CD14-positive monocyte (primary cell): ENCODE data around the gene ANXA10. TPM values are rescaled to one million over a fixed set of nuclear protein-coding genes. Genes with fewer than 3 reads are reported as not detected.

Experiments
- DNase-seq, 3 donors: peaks; one replicate each; pipeline ENCODE4 v3.0.0-alpha.2; 2011 to 2022
- H2AFZ ChIP-seq: 2 replicates; pipeline ENCODE4 v1.6.0; 2012; ENCODE audit warnings: mild to moderate bottlenecking, low read depth, low read length, inconsistent platforms; ENCODE audit not compliant: insufficient read depth, poor library complexity, severe bottlenecking
- H3K27ac ChIP-seq, 2 donors: 1 replicate in 1 of 2; 2 replicates in 1 of 2; pipeline ENCODE4 v1.5.1; 2012 to 2013; ENCODE audit warnings: low read length in 2 of 2, control low read depth in 1 of 2, inconsistent platforms in 1 of 2, low read depth in 1 of 2, mild to moderate bottlenecking in 1 of 2
- H3K27me3 ChIP-seq, 2 donors: one replicate each; pipeline versions ENCODE4 v1.6.0 to v1.6.1; 2011 to 2013; ENCODE audit warnings: low read length in 2 of 2; ENCODE audit not compliant: control insufficient read depth in 2 of 2, insufficient read depth in 2 of 2
- H3K36me3 ChIP-seq, 2 donors: replicated peaks in 1 of 2; 1 replicate in 1 of 2; 2 replicates in 1 of 2; pipeline versions ENCODE4 v1.5.1 to v1.6.1; 2012 to 2013; ENCODE audit warnings: low read length in 2 of 2, control low read depth in 1 of 2, inconsistent platforms in 1 of 2, mild to moderate bottlenecking in 1 of 2; ENCODE audit not compliant: insufficient read depth in 2 of 2, control insufficient read depth in 1 of 2
- H3K4me1 ChIP-seq, 2 donors: 1 replicate in 1 of 2; 2 replicates in 1 of 2; pipeline versions ENCODE4 v1.5.1 to v1.6.1; 2012 to 2013; ENCODE audit warnings: low read length in 2 of 2, control low read depth in 1 of 2, inconsistent platforms in 1 of 2, mild to moderate bottlenecking in 1 of 2, moderate library complexity in 1 of 2; ENCODE audit not compliant: insufficient read depth in 2 of 2, control insufficient read depth in 1 of 2
- H3K4me2 ChIP-seq: replicated peaks from 2 replicates; pipeline ENCODE3; 2012; ENCODE audit warnings: low read length, moderate library complexity, mild to moderate bottlenecking; ENCODE audit not compliant: poor library complexity, severe bottlenecking; ENCODE audit errors: extremely low read depth
- H3K4me3 ChIP-seq, 3 experiments: fragments of 200-600 bp in 1 of 3; sonication (generic) in 1 of 3; replicated peaks in 1 of 3; 1 replicate in 2 of 3; 2 replicates in 1 of 3; pipeline ENCODE4 v1.5.1; 2011 to 2013; ENCODE audit warnings: low read length in 3 of 3, mild to moderate bottlenecking in 3 of 3, control low read depth in 2 of 3, low read depth in 2 of 3, inconsistent platforms in 1 of 3, moderate library complexity in 1 of 3
- H3K79me2 ChIP-seq: 2 replicates; pipeline ENCODE4 v1.6.0; 2012; ENCODE audit warnings: mild to moderate bottlenecking, control low read depth, inconsistent platforms, low read length, moderate library complexity; ENCODE audit not compliant: insufficient read depth
- H3K9ac ChIP-seq: 2 replicates; pipeline ENCODE4 v1.6.0; 2017; ENCODE audit warnings: low read length, mild to moderate bottlenecking; ENCODE audit not compliant: insufficient read depth, poor library complexity, severe bottlenecking
- H3K9me3 ChIP-seq, 2 donors: replicated peaks in 1 of 2; 1 replicate in 1 of 2; 2 replicates in 1 of 2; pipeline versions ENCODE4 v1.5.1 to v1.6.1; 2012 to 2013; ENCODE audit warnings: low read length in 2 of 2, control low read depth in 1 of 2; ENCODE audit not compliant: control insufficient read depth in 1 of 2, insufficient read depth in 1 of 2
- H4K20me1 ChIP-seq: 2 replicates; pipeline ENCODE4 v1.6.0; 2012; ENCODE audit warnings: mild to moderate bottlenecking, low read length, control low read depth, moderate library complexity; ENCODE audit not compliant: insufficient read depth
- H3K27ac Mint-ChIP-seq, 7 donors: one replicate each; pipeline ENCODE4 v1.8.0; 2020; ENCODE audit warnings: mild to moderate bottlenecking in 7 of 7, mixed read lengths in 7 of 7, moderate library complexity in 6 of 7, inconsistent platforms in 2 of 7
- H3K27me3 Mint-ChIP-seq, 3 donors: one replicate each; pipeline ENCODE4 v1.8.0; 2021 to 2022; ENCODE audit warnings: low read depth in 3 of 3, mild to moderate bottlenecking in 3 of 3, mixed read lengths in 3 of 3, moderate library complexity in 3 of 3, inconsistent platforms in 1 of 3
- H3K36me3 Mint-ChIP-seq, 2 donors: one replicate each; pipeline ENCODE4 v1.8.0; 2020; ENCODE audit warnings: mixed read lengths in 2 of 2, inconsistent platforms in 1 of 2, mild to moderate bottlenecking in 1 of 2
- H3K4me1 Mint-ChIP-seq: one replicate; pipeline ENCODE4 v1.8.0; 2020; ENCODE audit warnings: mild to moderate bottlenecking, mixed read lengths
- H3K4me3 Mint-ChIP-seq, 2 donors: one replicate each; pipeline ENCODE4 v1.8.0; 2020; ENCODE audit warnings: mild to moderate bottlenecking in 2 of 2, mixed read lengths in 2 of 2, moderate library complexity in 1 of 2
- H3K9me3 Mint-ChIP-seq, 7 donors: one replicate each; pipeline ENCODE4 v1.8.0; 2020 to 2022; ENCODE audit warnings: mixed read lengths in 7 of 7, mild to moderate bottlenecking in 6 of 7, moderate library complexity in 6 of 7, inconsistent platforms in 2 of 7
- WGBS: methylation state at CpG from one replicate; pipeline ENCODE4 v1.1.5; 2013; ENCODE audit warnings: missing lambda C conversion rate; ENCODE audit not compliant: insufficient coverage; 5-methylcytosine and 5-hydroxymethylcytosine counted together
- intact Hi-C, 2 donors: fragments of 100-400 bp; cut with micrococcal nuclease; formaldehyde crosslinking; loops; one replicate each; pipeline versions ENCODE4 v1.15.0 to v1.15.1; 2023
- polyA plus RNA-seq, 3 donors: library from polyadenylated mRNA; depleted of rRNA in 1 of 3; unstranded in 2 of 3; stranded (reverse) in 1 of 3; fragments of 300-500 nt in 2 of 3; fragments of >200 nt in 1 of 3; fragmentation: Illumina TruSeq in 2 of 3; gene quantifications; 1 replicate in 2 of 3; 2 replicates in 1 of 3; pipeline ENCODE4 v1.2.3, GENCODE V29; 2012 to 2021
- TF ChIP-seq, protein P1 (sequence below): fragments of 200-600 bp; IDR thresholded peaks from one replicate; pipeline ENCODE4 v1.8.0; 2022; ENCODE audit warnings: antibody characterized with exemption, mild to moderate bottlenecking

The ANXA10 gene
- polyA plus RNA-seq, 3 donors: not detected

DNA sequence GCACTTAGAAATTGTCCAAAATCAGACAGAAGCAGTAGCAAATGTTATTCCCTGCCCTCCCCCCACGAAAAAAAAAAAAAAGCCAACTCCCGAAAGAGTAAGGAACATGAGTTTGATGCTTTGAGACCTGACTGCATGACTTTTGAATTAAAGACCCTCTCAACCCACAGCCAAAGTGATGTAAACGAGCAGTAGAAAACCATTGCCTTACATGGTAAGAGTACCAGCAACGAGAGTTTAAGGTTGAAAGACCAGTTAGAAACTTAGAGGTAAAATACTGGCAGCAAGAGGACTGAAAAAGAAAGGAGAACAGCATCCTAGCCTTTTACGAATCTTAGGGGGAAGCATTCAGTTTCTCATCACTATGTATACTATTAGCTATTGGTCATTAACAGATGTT, 10.0 kb upstream of the ANXA10 start:
- H3K27ac Mint-ChIP-seq: no peak overlapping the region

DNA sequence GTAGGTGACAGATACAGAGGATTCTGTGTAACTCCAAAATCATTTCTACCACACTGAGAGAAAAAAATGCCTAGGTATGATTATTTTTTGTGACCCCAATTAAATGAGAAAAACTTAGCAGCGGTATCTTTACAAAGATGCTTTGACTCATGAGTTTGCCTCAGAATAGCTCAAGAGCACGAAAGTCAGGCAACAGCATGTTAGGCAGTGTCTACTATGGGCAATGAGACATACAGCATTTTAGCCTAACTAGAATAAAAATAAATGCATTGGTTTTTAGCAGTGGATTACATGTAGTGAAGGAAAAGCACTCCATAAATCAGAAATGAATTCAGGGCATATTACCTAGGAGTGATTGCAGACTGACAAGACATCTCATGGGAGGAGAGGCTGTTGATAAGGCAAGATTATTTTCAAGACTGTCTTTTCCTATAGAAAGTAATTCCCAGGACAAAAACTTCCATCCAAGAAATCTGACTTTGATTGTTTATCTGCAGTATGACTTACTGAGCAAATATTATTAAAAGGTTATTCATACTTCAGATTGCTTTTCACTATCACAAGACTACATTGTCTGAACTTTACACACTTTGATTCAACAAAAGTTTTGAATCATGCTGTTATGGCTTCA, 3.6 kb downstream of the ANXA10 start:
- Histone ChIP-seq H3K27ac (no peak overlapping the region), H3K4me1 (no peaks in the 10 kb centered on the region), H3K27me3 (no peaks in the 10 kb centered on the region), H3K4me2 (no peak overlapping the region), H3K36me3 (no peaks in the 10 kb centered on the region), H3K9me3 (no peaks in the 10 kb centered on the region), H3K9ac (no peak overlapping the region), H4K20me1 (no peaks in the 10 kb centered on the region), H3K79me2 (no peaks in the 10 kb centered on the region), H2AFZ (no peak overlapping the region), H3K4me3 (no peak overlapping the region)
- 100% methylated on average over 1 of the region's 2 CpGs for WGBS
- H3K27me3 Mint-ChIP-seq: peaks cover 0 to 1% (median 0%) of the 10 kb centered on the region in 3 donors
- no peaks in the 10 kb centered on the region for H3K9me3 Mint-ChIP-seq
- TF ChIP-seq, protein P1, sequence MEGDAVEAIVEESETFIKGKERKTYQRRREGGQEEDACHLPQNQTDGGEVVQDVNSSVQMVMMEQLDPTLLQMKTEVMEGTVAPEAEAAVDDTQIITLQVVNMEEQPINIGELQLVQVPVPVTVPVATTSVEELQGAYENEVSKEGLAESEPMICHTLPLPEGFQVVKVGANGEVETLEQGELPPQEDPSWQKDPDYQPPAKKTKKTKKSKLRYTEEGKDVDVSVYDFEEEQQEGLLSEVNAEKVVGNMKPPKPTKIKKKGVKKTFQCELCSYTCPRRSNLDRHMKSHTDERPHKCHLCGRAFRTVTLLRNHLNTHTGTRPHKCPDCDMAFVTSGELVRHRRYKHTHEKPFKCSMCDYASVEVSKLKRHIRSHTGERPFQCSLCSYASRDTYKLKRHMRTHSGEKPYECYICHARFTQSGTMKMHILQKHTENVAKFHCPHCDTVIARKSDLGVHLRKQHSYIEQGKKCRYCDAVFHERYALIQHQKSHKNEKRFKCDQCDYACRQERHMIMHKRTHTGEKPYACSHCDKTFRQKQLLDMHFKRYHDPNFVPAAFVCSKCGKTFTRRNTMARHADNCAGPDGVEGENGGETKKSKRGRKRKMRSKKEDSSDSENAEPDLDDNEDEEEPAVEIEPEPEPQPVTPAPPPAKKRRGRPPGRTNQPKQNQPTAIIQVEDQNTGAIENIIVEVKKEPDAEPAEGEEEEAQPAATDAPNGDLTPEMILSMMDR: no peak
- H3K4me1 Mint-ChIP-seq: no peaks in the 10 kb centered on the region
- H3K27ac Mint-ChIP-seq: no peak overlapping the region
- DNase-seq: no peak
- H3K36me3 Mint-ChIP-seq: no peaks in the 10 kb centered on the region
- no peak overlapping the region for H3K4me3 Mint-ChIP-seq
- intact Hi-C loops: no loop called here

More for the DNA sequence above, 10.0 kb upstream of the ANXA10 start:
- no peaks in the 10 kb centered on the region for H3K27me3 ChIP-seq
- H3K9ac ChIP-seq: no peak overlapping the region
- intact Hi-C loops: no loop called here
- WGBS: no CpG with 5 or more reads among the region's 5 CpGs
- Mint-ChIP-seq H3K9me3 (peaks cover 0 to 2% (median 0%) of the 10 kb centered on the region in 7 donors), H3K27me3 (peaks cover 0 to 2% (median 0%) of the 10 kb centered on the region in 3 donors), H3K36me3 (no peaks in the 10 kb centered on the region), H3K4me3 (no peak overlapping the region), H3K4me1 (no peaks in the 10 kb centered on the region)
- no peak overlapping the region for H2AFZ ChIP-seq
- H3K4me3 ChIP-seq: no peak overlapping the region
- TF ChIP-seq, protein P1: no peak
- H3K4me2 ChIP-seq: no peak overlapping the region
- no peak for DNase-seq
- H3K36me3 ChIP-seq: no peaks in the 10 kb centered on the region
- H3K9me3 ChIP-seq: peaks cover 0 to 1% of the 10 kb centered on the region in 2 donors
- no peaks in the 10 kb centered on the region for H4K20me1 ChIP-seq
- no peaks in the 10 kb centered on the region for H3K4me1 ChIP-seq
- no peaks in the 10 kb centered on the region for H3K79me2 ChIP-seq
- H3K27ac ChIP-seq: no peak overlapping the region
